Measurements from ENCODE around the gene HLA-DOA.
A peak's percentile ranks its signal among the peaks of the same experiment; 100 is the strongest.

Gene HLA-DOA

DNA sequence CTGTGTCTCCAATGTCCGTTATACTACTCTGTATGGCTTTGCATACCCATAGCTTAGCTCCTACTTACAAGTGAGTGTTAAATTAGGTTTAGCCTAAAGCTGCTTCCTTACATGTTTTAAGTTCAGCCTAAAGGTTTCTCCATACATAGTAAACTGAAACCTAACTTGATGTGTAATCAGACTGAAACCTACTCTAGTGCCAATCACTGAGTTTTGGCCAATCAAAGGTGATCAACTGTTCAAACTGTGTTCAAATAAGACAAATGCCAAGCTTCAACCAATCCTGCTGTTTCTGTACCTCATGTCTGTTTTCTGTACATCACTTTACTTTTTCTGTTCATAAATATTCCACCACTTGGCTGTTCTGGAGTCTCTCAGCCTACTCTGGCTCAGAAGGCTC lies 20.0 kb downstream of the HLA-DOA start:
- H3K27ac ChIP-seq (ENCODE audit: low read depth, low read length, severe bottlenecking) = no peak overlapping the region
- WGBS, 2 experiments (ENCODE audit: insufficient coverage in 2 of 2) = 100% methylated on average over 1 of the region's 1 CpG; no CpG with 5 or more reads in 1 of the 2 experiments
- no peak overlapping the region for H3K4me3 ChIP-seq (ENCODE audit: extremely low read depth, insufficient read depth, low read length, poor library complexity, severe bottlenecking)
- H3K9me3 ChIP-seq (ENCODE audit: control insufficient read depth, low read length) = no peaks in the 10 kb centered on the region
- no peaks in the 10 kb centered on the region for H3K4me1 ChIP-seq (ENCODE audit: control insufficient read depth, insufficient read depth, low read length, poor library complexity, severe bottlenecking)
- no peaks in the 10 kb centered on the region for H3K36me3 ChIP-seq (ENCODE audit: control insufficient read depth, insufficient read depth, low read length)

DNA sequence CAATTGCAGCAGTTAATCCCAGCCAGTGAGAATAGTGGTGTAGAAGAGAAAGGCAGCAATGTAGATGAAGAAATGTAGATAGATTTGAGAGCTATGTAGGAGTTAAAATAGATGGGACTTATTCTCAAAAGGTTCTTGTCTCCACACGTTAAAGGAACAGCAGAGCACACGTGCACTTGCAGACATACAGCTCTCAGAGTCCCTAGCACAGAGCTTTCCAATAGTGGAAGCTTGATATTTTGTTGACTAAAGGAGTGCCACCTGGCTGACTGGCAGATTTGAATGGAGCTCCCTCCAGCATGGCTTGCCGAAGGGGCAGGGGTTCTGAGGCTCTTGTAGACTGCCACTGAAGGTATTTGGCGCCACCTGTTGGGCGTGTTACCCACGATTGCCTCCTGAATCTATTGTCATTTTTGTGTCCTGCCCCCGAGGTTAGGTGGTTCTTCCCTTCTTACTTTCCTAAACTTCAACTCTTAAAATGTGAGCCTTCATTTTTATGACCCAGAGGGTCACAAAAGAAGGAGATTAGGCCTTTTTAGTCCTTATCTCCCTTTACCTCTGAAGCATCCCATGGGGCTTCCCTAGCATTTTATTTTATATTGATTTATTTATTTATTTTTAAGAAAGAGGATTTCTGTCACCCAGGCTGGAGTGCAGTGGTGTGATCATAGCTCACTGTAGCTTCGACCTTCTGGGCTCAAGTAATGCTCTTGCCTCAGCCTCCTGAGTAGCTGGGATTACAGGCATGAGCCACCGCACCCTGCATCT lies 24.6 kb downstream of the HLA-DOA start:
- Histone ChIP-seq H3K4me3 (ENCODE audit: extremely low read depth, insufficient read depth, low read length, poor library complexity, severe bottlenecking) (no peak overlapping the region), H3K27ac (ENCODE audit: low read depth, low read length, severe bottlenecking) (no peak overlapping the region)
- 16 to 24% methylated on average over 7 to 8 of the region's 9 CpGs for WGBS, 2 experiments (ENCODE audit: insufficient coverage in 2 of 2)

DNA sequence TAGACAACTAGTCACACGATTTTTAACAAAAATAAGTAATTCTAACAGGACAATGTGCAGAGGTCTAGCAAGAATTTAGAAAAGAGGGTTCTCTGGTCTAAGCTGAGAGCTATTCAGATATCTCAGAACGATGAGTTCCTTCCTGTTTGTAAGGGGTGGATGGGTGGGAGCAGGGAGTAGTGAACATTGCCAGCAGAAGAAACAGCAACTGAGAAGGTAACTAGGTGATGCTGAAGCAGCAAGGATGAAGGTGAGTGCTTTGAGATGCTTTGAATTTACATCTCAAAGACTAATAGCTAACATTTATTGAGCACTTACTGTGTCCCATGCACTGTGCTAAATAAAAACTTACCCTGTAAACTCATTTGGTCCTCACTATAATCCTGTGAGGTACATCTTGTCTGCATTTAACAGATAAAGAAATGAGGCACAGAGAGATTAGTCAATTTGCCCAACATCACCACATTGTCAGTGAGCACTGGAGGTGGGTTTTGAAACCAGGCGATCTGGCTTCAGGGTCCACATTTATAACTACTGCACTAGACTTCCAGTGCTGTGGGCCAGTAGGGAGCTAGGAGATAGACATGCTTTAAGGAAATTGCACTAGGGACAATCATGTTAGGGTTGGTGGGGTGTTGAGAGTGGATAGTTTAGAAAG lies 25.3 kb downstream of the HLA-DOA start:
- Histone ChIP-seq H3K9me3 (ENCODE audit: control insufficient read depth, low read length) (no peaks in the 10 kb centered on the region), H3K36me3 (ENCODE audit: control insufficient read depth, insufficient read depth, low read length) (peaks cover 33% of the 10 kb centered on the region), H3K4me1 (ENCODE audit: control insufficient read depth, insufficient read depth, low read length, poor library complexity, severe bottlenecking) (peaks cover 3% of the 10 kb centered on the region), H3K4me3 (ENCODE audit: extremely low read depth, insufficient read depth, low read length, poor library complexity, severe bottlenecking) (no peak overlapping the region), H3K27ac (ENCODE audit: low read depth, low read length, severe bottlenecking) (peak overlapping the region; percentile 29)
- 81 to 86% methylated on average over 2 of the region's 3 CpGs for WGBS, 2 experiments (ENCODE audit: insufficient coverage in 2 of 2)

More for the DNA sequence above, 24.6 kb downstream of the HLA-DOA start:
- H3K36me3 ChIP-seq (ENCODE audit: control insufficient read depth, insufficient read depth, low read length) = peaks cover 26% of the 10 kb centered on the region
- peaks cover 3% of the 10 kb centered on the region for H3K4me1 ChIP-seq (ENCODE audit: control insufficient read depth, insufficient read depth, low read length, poor library complexity, severe bottlenecking)
- H3K9me3 ChIP-seq (ENCODE audit: control insufficient read depth, low read length) = no peaks in the 10 kb centered on the region

DNA sequence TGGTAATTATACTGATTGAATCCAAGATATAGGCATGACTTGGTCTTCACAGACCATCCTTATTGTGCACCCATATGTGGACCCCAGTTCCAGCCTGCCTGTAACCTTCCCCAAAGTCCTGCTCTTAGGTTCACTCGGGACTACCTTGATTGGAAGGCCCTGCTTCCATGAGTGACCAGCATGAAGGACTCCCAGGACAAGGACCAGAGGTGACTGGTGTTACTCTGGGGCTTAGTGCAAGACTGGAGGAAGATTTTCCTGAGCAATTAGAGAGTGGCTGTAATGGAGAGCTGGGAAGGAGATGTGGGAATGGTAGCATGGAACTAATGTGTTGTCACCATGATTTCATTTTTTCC lies 25.9 kb downstream of the HLA-DOA start:
- H3K9me3 ChIP-seq (ENCODE audit: control insufficient read depth, low read length) = no peaks in the 10 kb centered on the region
- H3K36me3 ChIP-seq (ENCODE audit: control insufficient read depth, insufficient read depth, low read length) = peaks cover 39% of the 10 kb centered on the region
- H3K4me1 ChIP-seq (ENCODE audit: control insufficient read depth, insufficient read depth, low read length, poor library complexity, severe bottlenecking) = peaks cover 3% of the 10 kb centered on the region
- peak overlapping the region; percentile 29 for H3K27ac ChIP-seq (ENCODE audit: low read depth, low read length, severe bottlenecking)
- WGBS, 2 experiments (ENCODE audit: insufficient coverage in 2 of 2) = 83 to 100% methylated on average over 1 of the region's 1 CpG
- no peak overlapping the region for H3K4me3 ChIP-seq (ENCODE audit: extremely low read depth, insufficient read depth, low read length, poor library complexity, severe bottlenecking)

DNA sequence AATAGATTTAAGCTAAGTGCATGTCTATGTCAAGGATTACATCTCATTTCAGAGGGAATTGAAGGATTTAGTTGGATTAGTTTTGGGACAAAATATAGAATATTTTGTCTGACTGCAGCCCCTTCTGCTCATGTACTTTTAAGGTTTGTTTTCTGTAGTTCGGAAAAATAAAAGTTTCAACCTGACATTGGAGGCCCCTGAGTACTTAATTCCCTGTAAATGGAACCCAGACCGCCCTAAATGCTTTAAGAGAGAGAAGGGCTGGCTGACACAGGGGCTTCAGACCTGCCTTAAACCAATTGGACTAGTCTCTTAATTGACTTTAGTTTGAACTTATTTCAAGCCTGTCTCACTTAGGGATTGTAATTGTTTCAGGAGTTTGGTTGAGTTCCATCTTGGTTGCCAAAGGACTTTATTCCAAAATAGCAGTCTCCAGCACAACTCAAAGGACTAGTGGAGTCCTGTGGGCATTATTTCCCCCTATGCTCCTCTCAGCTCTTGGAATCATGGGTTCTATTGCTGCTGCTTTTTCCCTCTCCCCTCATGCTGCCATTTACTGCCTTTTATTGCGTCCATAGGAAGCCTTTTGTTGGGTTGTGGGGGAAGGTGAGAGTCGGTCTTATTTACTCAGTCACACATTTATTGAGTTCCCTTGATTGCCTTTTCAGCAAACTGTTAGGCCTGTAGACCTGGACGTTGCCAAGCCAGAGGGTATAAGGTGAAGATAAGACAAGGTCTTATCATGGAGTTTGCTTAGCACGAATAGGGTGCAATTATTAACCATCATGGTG lies 26.5 kb downstream of the HLA-DOA start:
- peaks cover 45% of the 10 kb centered on the region for H3K36me3 ChIP-seq (ENCODE audit: control insufficient read depth, insufficient read depth, low read length)
- peaks cover 3% of the 10 kb centered on the region for H3K4me1 ChIP-seq (ENCODE audit: control insufficient read depth, insufficient read depth, low read length, poor library complexity, severe bottlenecking)
- no peaks in the 10 kb centered on the region for H3K9me3 ChIP-seq (ENCODE audit: control insufficient read depth, low read length)
- 86 to 94% methylated on average over 1 to 3 of the region's 6 CpGs for WGBS, 2 experiments (ENCODE audit: insufficient coverage in 2 of 2)
- no peak overlapping the region for H3K4me3 ChIP-seq (ENCODE audit: extremely low read depth, insufficient read depth, low read length, poor library complexity, severe bottlenecking)
- peak overlapping the region; percentile 36 for H3K27ac ChIP-seq (ENCODE audit: low read depth, low read length, severe bottlenecking)

DNA sequence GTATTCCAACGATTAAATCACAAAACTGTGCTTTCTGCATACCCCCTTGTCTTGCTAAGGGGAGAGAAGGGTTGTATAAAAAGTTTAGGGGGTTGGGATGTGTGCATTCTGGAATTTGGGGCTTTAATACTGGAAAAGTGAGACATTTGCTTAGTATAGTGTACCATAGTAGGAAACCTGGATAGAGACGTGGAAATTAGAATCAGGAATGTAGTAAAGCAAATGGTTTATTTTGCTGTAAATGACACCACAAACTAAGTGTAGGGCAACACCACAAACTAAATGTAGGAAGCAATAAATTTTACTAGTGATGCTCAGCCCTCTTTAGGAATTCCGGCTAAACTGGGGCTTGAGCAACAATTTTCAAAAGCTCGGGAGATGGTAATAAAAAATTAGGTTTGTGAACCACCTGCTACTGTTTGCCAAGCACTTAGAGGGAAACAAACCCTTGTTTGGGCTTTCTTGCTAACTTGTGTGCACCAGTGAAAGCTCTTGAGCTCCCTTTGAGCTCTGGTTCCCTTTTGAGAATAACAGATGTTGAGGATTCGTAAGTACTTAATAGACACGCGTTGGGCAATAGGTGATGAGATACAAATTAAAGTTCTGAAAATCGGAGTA lies 27.2 kb downstream of the HLA-DOA start:
- Histone ChIP-seq H3K36me3 (ENCODE audit: control insufficient read depth, insufficient read depth, low read length) (peaks cover 52% of the 10 kb centered on the region), H3K27ac (ENCODE audit: low read depth, low read length, severe bottlenecking) (no peak overlapping the region)
- 88 to 98% methylated on average over 6 to 7 of the region's 8 CpGs for WGBS, 2 experiments (ENCODE audit: insufficient coverage in 2 of 2)

DNA sequence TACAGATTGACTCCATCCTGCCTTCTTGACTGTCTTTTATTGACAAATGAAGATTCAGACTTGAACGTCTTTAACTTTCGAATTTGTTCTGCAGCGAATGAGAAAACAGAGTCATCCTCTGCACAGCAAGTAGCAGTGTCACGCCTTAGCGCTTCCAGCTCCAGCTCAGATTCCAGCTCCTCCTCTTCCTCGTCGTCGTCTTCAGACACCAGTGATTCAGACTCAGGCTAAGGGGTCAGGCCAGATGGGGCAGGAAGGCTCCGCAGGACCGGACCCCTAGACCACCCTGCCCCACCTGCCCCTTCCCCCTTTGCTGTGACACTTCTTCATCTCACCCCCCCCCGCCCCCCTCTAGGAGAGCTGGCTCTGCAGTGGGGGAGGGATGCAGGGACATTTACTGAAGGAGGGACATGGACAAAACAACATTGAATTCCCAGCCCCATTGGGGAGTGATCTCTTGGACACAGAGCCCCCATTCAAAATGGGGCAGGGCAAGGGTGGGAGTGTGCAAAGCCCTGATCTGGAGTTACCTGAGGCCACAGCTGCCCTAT lies 28.8 kb downstream of the HLA-DOA start:
- no peaks in the 10 kb centered on the region for H3K9me3 ChIP-seq (ENCODE audit: control insufficient read depth, low read length)
- no peak overlapping the region for H3K4me3 ChIP-seq (ENCODE audit: extremely low read depth, insufficient read depth, low read length, poor library complexity, severe bottlenecking)
- peaks cover 14% of the 10 kb centered on the region for H3K4me1 ChIP-seq (ENCODE audit: control insufficient read depth, insufficient read depth, low read length, poor library complexity, severe bottlenecking)
- 90 to 96% methylated on average over 8 of the region's 11 CpGs for WGBS, 2 experiments (ENCODE audit: insufficient coverage in 2 of 2)
- peak overlapping the region; percentile 23 for H3K27ac ChIP-seq (ENCODE audit: low read depth, low read length, severe bottlenecking)
- H3K36me3 ChIP-seq (ENCODE audit: control insufficient read depth, insufficient read depth, low read length) = peaks cover 68% of the 10 kb centered on the region

More for the DNA sequence above, 27.2 kb downstream of the HLA-DOA start:
- Histone ChIP-seq H3K4me1 (ENCODE audit: control insufficient read depth, insufficient read depth, low read length, poor library complexity, severe bottlenecking) (peaks cover 3% of the 10 kb centered on the region), H3K4me3 (ENCODE audit: extremely low read depth, insufficient read depth, low read length, poor library complexity, severe bottlenecking) (no peak overlapping the region), H3K9me3 (ENCODE audit: control insufficient read depth, low read length) (no peaks in the 10 kb centered on the region)

DNA sequence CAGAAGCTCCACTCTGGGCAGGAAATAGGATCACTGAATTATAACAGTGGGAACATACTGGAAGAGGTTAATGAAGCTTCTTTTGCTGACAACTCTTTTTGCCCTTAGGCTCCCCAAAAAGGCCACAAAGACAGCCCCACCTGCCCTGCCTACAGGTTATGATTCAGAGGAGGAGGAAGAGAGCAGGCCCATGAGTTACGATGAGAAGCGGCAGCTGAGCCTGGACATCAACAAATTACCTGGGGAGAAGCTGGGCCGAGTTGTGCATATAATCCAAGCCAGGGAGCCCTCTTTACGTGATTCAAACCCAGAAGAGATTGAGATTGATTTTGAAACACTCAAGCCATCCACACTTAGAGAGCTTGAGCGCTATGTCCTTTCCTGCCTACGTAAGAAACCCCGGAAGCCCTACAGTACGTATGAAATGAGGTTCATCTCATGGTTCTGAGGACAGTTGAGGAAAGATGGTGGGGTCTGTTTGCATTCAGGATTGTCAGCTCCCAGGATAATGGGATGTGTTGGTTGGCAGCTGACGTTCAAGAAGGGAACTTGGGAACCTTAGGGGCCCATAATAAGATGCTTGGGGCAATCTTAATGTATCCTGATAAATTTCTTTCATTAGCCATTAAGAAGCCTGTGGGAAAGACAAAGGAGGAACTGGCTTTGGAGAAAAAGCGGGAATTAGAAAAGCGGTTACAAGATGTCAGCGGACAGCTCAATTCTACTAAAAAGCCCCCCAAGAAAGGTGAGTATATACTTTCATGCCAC lies 29.5 kb downstream of the HLA-DOA start:
- Histone ChIP-seq H3K27ac (ENCODE audit: low read depth, low read length, severe bottlenecking) (peak overlapping the region; percentile 23), H3K4me1 (ENCODE audit: control insufficient read depth, insufficient read depth, low read length, poor library complexity, severe bottlenecking) (peaks cover 16% of the 10 kb centered on the region), H3K9me3 (ENCODE audit: control insufficient read depth, low read length) (no peaks in the 10 kb centered on the region), H3K36me3 (ENCODE audit: control insufficient read depth, insufficient read depth, low read length) (peaks cover 75% of the 10 kb centered on the region), H3K4me3 (ENCODE audit: extremely low read depth, insufficient read depth, low read length, poor library complexity, severe bottlenecking) (no peak overlapping the region)
- 96 to 97% methylated on average over 8 to 10 of the region's 12 CpGs for WGBS, 2 experiments (ENCODE audit: insufficient coverage in 2 of 2)

DNA sequence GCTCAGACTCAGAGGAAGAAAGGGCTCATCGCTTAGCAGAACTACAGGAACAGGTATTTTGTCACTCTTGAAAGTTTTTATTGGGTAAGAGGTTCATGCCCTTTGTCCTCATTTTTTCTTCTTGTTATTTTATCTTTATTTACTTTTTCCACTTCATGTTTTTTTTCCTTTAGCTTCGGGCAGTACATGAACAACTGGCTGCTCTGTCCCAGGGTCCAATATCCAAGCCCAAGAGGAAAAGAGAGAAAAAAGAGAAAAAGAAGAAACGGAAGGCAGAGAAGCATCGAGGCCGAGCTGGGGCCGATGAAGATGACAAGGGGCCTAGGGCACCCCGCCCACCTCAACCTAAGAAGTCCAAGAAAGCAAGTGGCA lies 31.5 kb downstream of the HLA-DOA start:
- H3K9me3 ChIP-seq (ENCODE audit: control insufficient read depth, low read length) = no peaks in the 10 kb centered on the region
- H3K36me3 ChIP-seq (ENCODE audit: control insufficient read depth, insufficient read depth, low read length) = peaks cover 95% of the 10 kb centered on the region
- H3K27ac ChIP-seq (ENCODE audit: low read depth, low read length, severe bottlenecking) = no peak overlapping the region
- 93 to 94% methylated on average over 5 to 6 of the region's 7 CpGs for WGBS, 2 experiments (ENCODE audit: insufficient coverage in 2 of 2)
- H3K4me1 ChIP-seq (ENCODE audit: control insufficient read depth, insufficient read depth, low read length, poor library complexity, severe bottlenecking) = peaks cover 16% of the 10 kb centered on the region
- H3K4me3 ChIP-seq (ENCODE audit: extremely low read depth, insufficient read depth, low read length, poor library complexity, severe bottlenecking) = no peak overlapping the region

Measured in mesodermal cell (in vitro differentiated cells).